ENCODE data around the gene NCAN.

DNA sequence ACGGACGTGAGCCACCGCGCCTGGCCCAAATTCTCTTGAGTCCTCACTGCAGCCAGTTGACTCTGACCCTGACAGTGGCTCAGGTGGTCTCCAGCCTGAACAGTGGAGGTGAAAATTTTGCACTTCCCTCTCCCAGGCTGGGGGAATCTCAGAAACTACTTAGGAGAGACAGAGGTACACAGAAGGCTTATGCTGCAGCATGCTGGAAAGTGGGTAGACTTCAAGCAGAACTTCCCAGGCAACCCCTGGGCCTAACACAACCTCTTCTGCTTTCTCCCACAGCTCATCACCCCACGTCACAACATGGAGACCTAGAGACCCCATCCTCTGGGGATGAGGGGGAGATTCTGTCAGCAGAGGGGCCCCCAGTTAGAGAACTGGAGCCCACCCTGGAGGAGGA lies 14.4 kb downstream of the NCAN start:
- TF ChIP-seq EZH2phosphoT487 (IDR thresholded peaks at IDR 0.05; ENCODE audit: borderline replicate concordance, low read length), result no peak
- TF ChIP-seq CTCF (conservative IDR thresholded peaks at IDR 0.05; ENCODE audit: low read depth, low read length), result no peak
- TF ChIP-seq EZH2 (IDR thresholded peaks at IDR 0.05; ENCODE audit: low read length, unreplicated experiment), result no peak

Data from PC-3 (cell line).